Adrenal gland (tissue), 12 donors: ENCODE measurements around the gene TRAPPC11. TPM values are rescaled to one million over a fixed set of nuclear protein-coding genes. Genes with fewer than 3 reads are reported as not detected.
A peak's percentile ranks its signal among the peaks of the same experiment; 100 is the strongest.

Source experiments
- DNase-seq, 7 donors: peaks; one replicate each; pipeline ENCODE4 v3.0.0-alpha.2; 2019 to 2020
- H3K27ac ChIP-seq, 5 donors: fragments of 200-600 bp; sonication (generic) in 4 of 5; 1 replicate in 3 of 5; 2 replicates in 2 of 5; pipeline versions ENCODE4 v1.5.1 to v1.8.0; 2016 to 2020; ENCODE audit warnings: mild to moderate bottlenecking in 1 of 5
- H3K27me3 ChIP-seq: fragments of 200-600 bp; 2 replicates; pipeline ENCODE4 v1.8.0; 2021
- H3K36me3 ChIP-seq, 2 donors: fragments of 200-600 bp; replicated peaks in 1 of 2; 1 replicate in 1 of 2; 2 replicates in 1 of 2; pipeline versions ENCODE4 v1.5.1 to v1.8.0; 2018 to 2022
- H3K4me1 ChIP-seq, 2 donors: fragments of 200-600 bp; replicated peaks in 1 of 2; 1 replicate in 1 of 2; 2 replicates in 1 of 2; pipeline versions ENCODE4 v1.5.1 to v1.8.0; 2018 to 2021
- H3K4me3 ChIP-seq, 4 donors: fragments of 200-600 bp; sonication (generic) in 3 of 4; one replicate each; pipeline ENCODE4 v1.5.1; 2016 to 2018
- H3K9me3 ChIP-seq, 3 donors: fragments of 200-600 bp; sonication (generic) in 1 of 3; replicated peaks in 1 of 3; 1 replicate in 2 of 3; 2 replicates in 1 of 3; pipeline versions ENCODE4 v1.5.1 to v1.8.0; 2016 to 2021
- POLR2A ChIP-seq, 2 donors: fragments of 450-650 bp; IDR thresholded peaks; one replicate each; pipeline ENCODE4 v1.6.1; 2017; ENCODE audit warnings: antibody characterized with exemption in 2 of 2, mild to moderate bottlenecking in 2 of 2, moderate library complexity in 1 of 2
- WGBS, 4 donors: extraction: QIAGEN DNeasy Blood & Tissue Kit in 2 of 4; methylation state at CpG; one replicate each; pipeline versions ENCODE4 v1.1.5 to v1.1.7; 2013 to 2017; 5-methylcytosine and 5-hydroxymethylcytosine counted together
- intact Hi-C, 2 donors: fragments of 100-400 bp; cut with DNase I; formaldehyde crosslinking; loops; one replicate each; pipeline versions ENCODE4 v1.14.1 to v1.15.0; 2022 to 2023
- polyA plus RNA-seq, 3 donors: library from polyadenylated mRNA; stranded (reverse); fragments of 200-250 nt in 2 of 3; fragments of 350-450 nt in 1 of 3; fragmentation: Illumina TruSeq in 1 of 3; extraction: RNeasy Lipid Tissue Mini Kit (QIAGEN cat#74804) in 1 of 3; gene quantifications; one replicate each; pipeline ENCODE4 v1.2.3, GENCODE V29; 2013 to 2014
- total RNA-seq, 9 donors: library from RNA; depleted of rRNA in 4 of 9; stranded (reverse); fragments of >200 nt in 4 of 9; fragments of 120-200 nt in 1 of 9; fragmentation: NEBNext Ultra II Directional in 1 of 9; extraction: Animal tissue kit (Norgen Biotek cat#: 25700) in 1 of 9; gene quantifications; one replicate each; pipeline versions ENCODE4 v1.1.0 to v1.2.4, GENCODE V29; 2013 to 2023
- TF ChIP-seq, protein P1 (sequence below), 6 experiments: fragments of 450-650 bp in 4 of 6; fragments of 200-600 bp in 2 of 6; sonication (generic) in 1 of 6; IDR thresholded peaks; 1 replicate in 5 of 6; 2 replicates in 1 of 6; pipeline versions ENCODE4 v1.5.1 to v1.8.0; 2016 to 2021; ENCODE audit warnings: antibody characterized with exemption in 6 of 6, mild to moderate bottlenecking in 2 of 6, moderate library complexity in 1 of 6
- donor health status: healthy with polysubstance abuse.
- donor health status: Bipolar disorder and iron deficiency.
- donor health status: DM: yes; HTN: yes; CAD: no.
- donor health status: DM: no; HTN: no; CAD: no.
- donor health status: DM: no; HTN: no; CAD: no.
- donor health status: DM: yes; HTN: yes; CAD: no.

Gene TRAPPC11
- total and polyA plus RNA-seq, 12 donors, result 20.5 to 116 (median 44.6) TPM

DNA sequence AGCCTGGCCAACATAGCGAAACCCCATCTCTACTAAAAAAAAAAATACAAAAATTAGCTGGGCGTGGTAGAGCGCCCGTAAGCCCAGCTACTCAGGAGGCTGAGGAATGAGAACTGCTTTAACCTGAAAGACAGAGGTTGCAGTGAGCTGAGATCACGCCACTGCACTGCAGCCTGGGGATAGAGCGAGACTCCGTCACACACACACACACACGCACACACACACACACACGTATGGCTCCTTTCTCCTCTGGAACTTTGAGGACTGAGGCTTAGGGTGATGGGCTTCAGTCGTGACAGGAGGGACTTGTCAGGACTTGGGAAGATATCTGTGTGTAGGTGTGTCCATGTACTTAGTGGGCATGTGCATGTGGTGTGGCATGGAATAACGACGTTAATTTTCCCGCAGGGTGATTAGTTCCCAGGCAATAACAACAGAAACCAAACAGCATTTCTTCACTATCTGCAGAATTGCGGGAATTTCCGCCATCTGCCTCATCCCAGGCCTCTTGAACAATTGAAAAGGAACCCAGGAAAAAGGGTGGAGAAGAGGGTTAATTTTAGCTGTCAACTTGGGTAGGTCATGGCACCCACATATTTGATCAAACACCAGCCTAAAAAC, 47.8 kb upstream of the TRAPPC11 start:
- TF ChIP-seq, protein P1, sequence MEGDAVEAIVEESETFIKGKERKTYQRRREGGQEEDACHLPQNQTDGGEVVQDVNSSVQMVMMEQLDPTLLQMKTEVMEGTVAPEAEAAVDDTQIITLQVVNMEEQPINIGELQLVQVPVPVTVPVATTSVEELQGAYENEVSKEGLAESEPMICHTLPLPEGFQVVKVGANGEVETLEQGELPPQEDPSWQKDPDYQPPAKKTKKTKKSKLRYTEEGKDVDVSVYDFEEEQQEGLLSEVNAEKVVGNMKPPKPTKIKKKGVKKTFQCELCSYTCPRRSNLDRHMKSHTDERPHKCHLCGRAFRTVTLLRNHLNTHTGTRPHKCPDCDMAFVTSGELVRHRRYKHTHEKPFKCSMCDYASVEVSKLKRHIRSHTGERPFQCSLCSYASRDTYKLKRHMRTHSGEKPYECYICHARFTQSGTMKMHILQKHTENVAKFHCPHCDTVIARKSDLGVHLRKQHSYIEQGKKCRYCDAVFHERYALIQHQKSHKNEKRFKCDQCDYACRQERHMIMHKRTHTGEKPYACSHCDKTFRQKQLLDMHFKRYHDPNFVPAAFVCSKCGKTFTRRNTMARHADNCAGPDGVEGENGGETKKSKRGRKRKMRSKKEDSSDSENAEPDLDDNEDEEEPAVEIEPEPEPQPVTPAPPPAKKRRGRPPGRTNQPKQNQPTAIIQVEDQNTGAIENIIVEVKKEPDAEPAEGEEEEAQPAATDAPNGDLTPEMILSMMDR (IDR thresholded peaks at IDR 0.05), result no peak
- no peak for TF ChIP-seq POLR2A (IDR thresholded peaks at IDR 0.05)
- Histone ChIP-seq H3K9me3 (no peaks in the 10 kb centered on the region), H3K4me3 (no peak overlapping the region), H3K27ac (peak overlapping the region in 3 of 5 donors; percentile 8 to 71 (median 22)), H3K4me1 (peaks cover 0 to 19% of the 10 kb centered on the region in 2 donors), H3K27me3 (no peaks in the 10 kb centered on the region), H3K36me3 (no peaks in the 10 kb centered on the region)
- 87 to 94% (median 91%) methylated on average over 14 to 15 of the region's 15 CpGs for WGBS, 4 donors
- intact Hi-C loops, result no loop called here
- no peak for DNase-seq

DNA sequence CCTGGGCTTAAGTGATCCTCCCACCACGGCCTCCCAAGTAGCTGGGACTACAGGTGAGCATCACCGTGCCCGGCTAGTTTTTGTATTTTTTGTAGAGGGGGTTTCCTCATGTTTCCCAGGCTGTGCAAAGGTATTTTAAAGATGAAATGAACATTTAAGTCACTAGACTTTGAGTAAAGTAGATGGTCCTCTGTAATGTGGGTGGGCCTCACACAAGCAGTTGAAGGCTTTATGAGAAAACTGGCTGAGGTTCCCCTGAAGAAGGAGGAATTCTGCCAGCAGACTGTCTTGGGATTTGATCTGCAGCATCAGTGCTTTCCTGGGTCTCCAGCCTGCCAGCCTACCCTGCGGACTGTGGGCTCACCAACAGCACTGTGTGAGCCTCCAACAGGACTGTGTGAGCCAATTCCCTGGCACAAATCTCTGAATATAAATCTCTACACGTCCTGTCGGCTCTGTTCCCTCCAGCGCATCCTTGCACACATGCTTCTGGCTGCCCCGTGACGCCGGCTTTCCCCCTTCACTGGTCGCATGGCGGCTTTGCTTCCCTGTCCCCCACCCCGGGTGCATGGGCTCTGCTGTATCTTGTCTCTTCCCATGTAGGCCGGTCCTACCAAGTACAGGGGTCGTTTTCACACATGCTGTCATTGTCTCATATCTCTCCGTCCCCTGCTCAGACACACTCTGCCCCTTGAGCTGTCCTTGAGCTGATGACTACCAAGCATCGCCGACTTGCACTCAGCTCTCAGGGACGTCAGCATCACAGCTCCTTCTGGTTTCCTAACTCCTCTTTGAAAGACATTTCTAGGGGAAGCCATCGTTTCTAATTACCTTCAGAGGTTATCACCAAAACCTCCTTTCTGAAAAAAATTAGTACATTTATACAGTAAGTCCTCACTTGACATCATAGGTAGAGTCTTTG, 46.5 kb upstream of the TRAPPC11 start:
- TF ChIP-seq POLR2A (IDR thresholded peaks at IDR 0.05), result no peak
- TF ChIP-seq, protein P1 (IDR thresholded peaks at IDR 0.05), result no peak
- Histone ChIP-seq H3K9me3 (no peaks in the 10 kb centered on the region), H3K36me3 (no peaks in the 10 kb centered on the region), H3K27me3 (no peaks in the 10 kb centered on the region), H3K4me3 (peak overlapping the region in 1 of 4 donors; percentile 2), H3K27ac (peak overlapping the region in 3 of 5 donors; percentile 30 to 79 (median 73)), H3K4me1 (peaks cover 2 to 21% of the 10 kb centered on the region in 2 donors)
- 60 to 70% (median 62%) methylated on average over 19 to 20 of the region's 20 CpGs for WGBS, 4 donors
- peak in 4 of 7 donors; percentile 36 to 63 (median 52) for DNase-seq
- intact Hi-C loops, result no loop called here

DNA sequence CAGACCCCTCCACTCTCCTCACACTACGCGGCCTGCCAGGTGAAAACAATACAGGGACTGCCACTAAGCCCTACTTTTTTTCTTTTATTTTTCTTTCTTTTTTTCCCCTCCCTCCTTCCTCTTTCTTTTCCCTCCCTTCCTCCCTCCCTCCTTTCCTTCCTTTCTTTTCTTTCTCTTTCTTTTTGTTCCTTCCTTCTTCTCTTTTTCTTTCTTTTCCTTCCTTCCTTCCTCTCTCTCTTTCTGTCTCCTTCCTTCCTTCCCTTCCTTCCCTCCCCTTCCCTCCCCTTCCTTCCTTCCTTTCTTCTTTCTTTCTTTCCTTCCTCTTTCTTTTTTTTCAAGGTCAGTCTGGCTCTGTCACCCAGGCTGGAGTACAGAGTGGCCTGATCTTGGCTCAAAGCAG, 42.0 kb upstream of the TRAPPC11 start:
- 95 to 100% (median 98%) methylated on average over 2 of the region's 2 CpGs for WGBS, 4 donors
- peak overlapping the region in 4 of 5 donors; percentile 39 to 90 (median 75) for H3K27ac ChIP-seq
- H3K4me3 ChIP-seq, result no peak overlapping the region
- H3K4me1 ChIP-seq, result peaks cover 37 to 41% of the 10 kb centered on the region in 2 donors
- DNase-seq, result no peak
- TF ChIP-seq, protein P1 (IDR thresholded peaks at IDR 0.05), result no peak
- no peak for TF ChIP-seq POLR2A (IDR thresholded peaks at IDR 0.05)
- H3K36me3 ChIP-seq, result no peaks in the 10 kb centered on the region
- no peaks in the 10 kb centered on the region for H3K27me3 ChIP-seq
- intact Hi-C loops, result no loop called here
- no peaks in the 10 kb centered on the region for H3K9me3 ChIP-seq

DNA sequence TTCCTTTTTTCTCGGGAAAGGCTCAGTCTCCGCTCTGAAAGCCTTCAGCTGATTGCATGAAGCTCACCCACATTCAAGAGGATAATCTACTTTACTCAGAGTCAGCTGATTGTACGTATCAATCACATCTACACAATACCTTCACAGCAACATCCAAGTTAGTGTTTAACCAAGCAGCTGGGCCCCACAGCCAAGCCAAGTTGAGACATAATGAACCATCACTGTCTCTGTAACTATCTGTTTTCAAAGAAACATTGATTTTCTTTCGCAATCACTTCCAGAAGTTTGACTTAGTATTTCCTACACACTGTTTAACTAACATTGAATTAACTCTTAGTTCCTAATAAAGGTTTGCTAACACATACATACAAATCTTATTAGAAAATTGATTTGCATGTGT, 40.4 kb upstream of the TRAPPC11 start:
- TF ChIP-seq, protein P1 (IDR thresholded peaks at IDR 0.05), result no peak
- no peak for TF ChIP-seq POLR2A (IDR thresholded peaks at IDR 0.05)
- DNase-seq, result peak in 3 of 7 donors; percentile 31 to 42 (median 37)
- 28 to 55% (median 48%) methylated on average over 3 to 4 of the region's 4 CpGs for WGBS, 4 donors
- Histone ChIP-seq H3K27ac (peak overlapping the region; percentile 54 to 90 (median 72)), H3K27me3 (no peaks in the 10 kb centered on the region), H3K9me3 (no peaks in the 10 kb centered on the region), H3K4me1 (peaks cover 39 to 44% of the 10 kb centered on the region in 2 donors), H3K36me3 (no peaks in the 10 kb centered on the region), H3K4me3 (peak overlapping the region in 1 of 4 donors; percentile 6)
- intact Hi-C loops, result no loop called here
